IPS-18c (cell line): ENCODE results near the gene GPR63.
"Not testable (repeated sequence)": the region's sequence is repeated elsewhere in the genome, so short reads cannot be mapped to it uniquely, and the experiment has no call there.

Experiments used
- H3K4me3 ChIP-seq: 2 replicates; pipeline ENCODE4 v1.7.0; 2013; ENCODE audit warnings: low read depth, mild to moderate bottlenecking, low read length, moderate library complexity; ENCODE audit not compliant: insufficient read depth
- H3K9me3 ChIP-seq: one replicate; pipeline ENCODE4 v1.6.1; 2013; ENCODE audit warnings: mild to moderate bottlenecking, low read length, moderate library complexity; ENCODE audit not compliant: control insufficient read depth, insufficient read depth

GPR63 gene, protein sequence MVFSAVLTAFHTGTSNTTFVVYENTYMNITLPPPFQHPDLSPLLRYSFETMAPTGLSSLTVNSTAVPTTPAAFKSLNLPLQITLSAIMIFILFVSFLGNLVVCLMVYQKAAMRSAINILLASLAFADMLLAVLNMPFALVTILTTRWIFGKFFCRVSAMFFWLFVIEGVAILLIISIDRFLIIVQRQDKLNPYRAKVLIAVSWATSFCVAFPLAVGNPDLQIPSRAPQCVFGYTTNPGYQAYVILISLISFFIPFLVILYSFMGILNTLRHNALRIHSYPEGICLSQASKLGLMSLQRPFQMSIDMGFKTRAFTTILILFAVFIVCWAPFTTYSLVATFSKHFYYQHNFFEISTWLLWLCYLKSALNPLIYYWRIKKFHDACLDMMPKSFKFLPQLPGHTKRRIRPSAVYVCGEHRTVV

DNA sequence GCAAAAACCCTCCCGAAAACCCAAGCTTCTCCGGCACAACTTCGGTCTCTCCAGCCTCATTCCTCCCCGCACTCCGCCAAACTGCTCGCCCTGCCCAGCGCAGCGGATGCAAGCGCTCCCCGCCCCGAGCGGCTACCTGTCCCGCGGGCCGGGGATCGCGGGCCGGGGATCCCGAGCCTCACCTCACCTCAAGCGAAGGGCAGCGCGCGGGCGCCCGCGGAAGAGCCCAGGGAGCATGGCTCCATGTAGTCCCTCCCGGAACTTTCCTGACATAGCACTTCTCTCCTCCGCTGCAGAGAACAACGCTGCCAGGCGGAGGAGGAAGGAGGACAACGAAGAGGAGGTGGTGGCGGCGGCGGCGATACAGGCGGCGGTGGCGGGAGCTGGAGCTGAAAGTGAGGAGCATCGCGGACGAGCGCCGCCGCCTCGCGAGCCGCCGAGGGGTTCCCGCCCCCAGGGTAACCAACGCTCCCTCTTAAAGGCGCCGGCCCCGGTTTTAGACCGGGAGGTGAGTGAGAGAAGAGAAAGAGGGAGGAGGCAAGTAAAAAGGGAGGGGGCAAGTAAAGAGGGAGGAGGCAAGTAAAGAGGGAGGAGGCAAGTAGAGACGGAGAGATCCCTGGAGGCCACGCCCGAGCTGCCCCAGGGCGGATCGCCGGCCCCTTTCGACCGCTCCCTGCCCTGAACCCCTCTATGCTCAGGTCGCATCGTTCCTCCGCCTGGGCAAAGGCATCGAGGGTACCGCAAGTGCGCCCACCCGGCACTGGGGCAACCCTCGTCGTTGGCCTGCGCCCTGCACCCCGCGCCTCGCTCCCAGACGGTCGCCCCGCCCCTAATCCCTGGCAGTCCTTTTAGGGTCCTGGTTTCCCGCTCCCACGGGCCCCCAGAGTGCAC lies at the start of gene GPR63:
Gene GPR63, minus strand, starts transcription at position 397 of the 891 bp plus-strand sequence. CDS start 37,746 bp downstream, outside the sequence.
- Histone ChIP-seq H3K9me3 (no peaks in the 10 kb centered on the region), H3K4me3 (peak within 1 kb of the TSS; percentile 91)

DNA sequence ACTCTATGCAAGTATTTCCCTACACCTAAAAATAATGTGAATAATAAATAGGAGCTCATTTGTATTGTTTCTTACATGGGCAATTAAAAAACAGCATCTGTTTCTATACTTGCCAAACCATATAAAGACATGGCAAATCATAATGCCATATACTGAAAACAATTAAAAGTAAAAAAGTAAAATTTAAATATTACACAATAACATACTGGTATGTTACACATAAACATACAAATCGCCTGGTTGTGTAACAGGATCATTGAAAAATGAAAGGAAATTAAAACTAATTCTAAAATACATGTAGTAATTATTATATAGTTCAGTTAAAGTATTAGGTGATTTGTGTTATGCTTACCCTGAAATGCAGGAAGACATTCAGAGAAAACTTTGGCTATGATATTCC lies 49.2 kb upstream of the GPR63 start:
- no peaks in the 10 kb centered on the region for H3K9me3 ChIP-seq
- no peak overlapping the region for H3K4me3 ChIP-seq

DNA sequence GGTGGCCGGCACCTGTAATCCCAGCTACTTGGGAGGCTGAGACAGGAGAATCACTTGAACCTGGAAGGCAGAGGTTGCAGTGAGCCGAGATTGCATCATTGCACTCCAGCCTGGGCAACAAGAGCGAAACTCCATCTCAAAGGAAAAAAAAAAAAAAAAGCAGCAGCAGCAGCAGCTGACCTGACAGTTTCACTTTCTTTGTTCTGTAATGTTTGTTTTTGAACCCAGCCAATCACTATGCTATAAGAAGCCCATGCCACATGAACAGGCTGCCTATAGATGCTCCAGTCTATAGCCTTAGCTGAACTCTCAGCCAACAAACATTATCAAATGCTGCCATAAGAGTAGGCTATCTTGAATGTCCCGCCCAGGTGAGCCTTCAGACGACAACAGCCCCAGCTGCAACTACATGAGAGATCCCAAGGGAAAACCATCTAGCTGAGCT lies 47.9 kb upstream of the GPR63 start:
- H3K4me3 ChIP-seq, H3K9me3 ChIP-seq: not testable (repeated sequence)

DNA sequence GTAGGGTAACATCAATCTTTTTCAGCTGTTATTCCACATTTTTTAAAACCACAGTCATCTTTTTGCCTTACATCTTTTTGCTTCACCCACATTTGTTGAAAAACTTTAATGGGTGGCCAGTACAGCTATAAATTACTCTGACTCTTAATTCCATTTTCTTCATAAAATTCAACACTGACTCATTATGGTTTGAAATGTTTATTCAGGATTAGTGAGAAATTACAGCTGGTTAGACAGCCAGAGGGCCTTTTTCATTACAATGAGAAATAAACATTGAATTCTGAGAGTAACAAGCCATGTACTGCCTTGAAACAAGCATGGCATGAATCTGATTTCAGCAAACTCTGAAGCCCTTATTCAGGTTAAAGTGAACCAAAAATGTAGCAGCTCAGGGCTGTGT lies 40.9 kb upstream of the GPR63 start:
- Histone ChIP-seq H3K9me3 (no peaks in the 10 kb centered on the region), H3K4me3 (no peak overlapping the region)

DNA sequence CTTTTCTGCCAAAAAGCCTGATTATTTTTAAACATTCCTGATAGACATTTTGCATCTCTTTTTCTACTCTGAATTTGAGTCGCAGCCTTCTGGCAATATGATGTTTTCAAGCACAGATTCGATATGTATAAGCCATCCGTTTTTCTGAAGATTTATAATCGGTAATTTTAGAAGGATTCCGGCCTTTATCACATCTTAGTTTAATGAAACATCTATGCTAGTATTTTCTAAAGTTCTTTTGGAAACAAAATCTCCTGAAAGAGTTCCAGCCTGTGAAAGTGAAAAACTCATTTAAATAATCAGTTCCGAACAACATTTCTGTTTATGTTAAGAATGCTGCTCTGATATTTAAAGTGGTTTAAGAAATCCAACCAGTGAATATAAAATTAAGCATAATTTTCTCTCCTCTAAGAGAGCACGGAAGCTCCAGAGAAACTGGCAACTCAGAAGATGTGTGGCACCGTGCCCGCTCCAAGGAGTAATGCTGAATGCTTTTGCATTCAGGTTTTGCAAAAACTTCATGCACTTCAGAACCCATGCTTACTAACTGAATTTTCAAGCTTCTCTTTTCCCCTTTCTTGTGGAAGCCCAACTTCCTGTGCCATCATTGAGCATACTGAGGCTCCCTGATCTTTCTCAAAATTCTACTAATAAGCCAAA lies 39.7 kb upstream of the GPR63 start:
- H3K9me3 ChIP-seq = no peaks in the 10 kb centered on the region
- no peak overlapping the region for H3K4me3 ChIP-seq

DNA sequence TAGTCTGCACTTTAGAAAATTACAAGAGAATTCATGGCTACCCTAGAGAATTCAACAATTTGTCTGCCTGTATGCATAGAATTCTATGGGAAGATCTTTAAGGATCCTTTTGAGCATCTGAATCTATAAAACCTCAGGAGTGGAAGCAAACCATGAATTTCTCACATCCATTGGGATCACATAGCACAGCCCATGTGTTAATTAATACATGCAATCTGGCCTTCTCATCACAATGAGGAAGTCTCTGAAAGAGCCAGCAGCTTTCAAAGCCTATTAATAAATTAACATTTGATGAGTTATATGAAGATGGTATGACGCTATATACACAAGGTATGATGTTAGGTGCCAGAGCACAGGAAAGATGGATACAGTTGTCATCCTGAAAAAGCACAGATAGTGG lies 35.7 kb upstream of the GPR63 start:
- H3K9me3 ChIP-seq = no peaks in the 10 kb centered on the region
- H3K4me3 ChIP-seq = no peak overlapping the region

DNA sequence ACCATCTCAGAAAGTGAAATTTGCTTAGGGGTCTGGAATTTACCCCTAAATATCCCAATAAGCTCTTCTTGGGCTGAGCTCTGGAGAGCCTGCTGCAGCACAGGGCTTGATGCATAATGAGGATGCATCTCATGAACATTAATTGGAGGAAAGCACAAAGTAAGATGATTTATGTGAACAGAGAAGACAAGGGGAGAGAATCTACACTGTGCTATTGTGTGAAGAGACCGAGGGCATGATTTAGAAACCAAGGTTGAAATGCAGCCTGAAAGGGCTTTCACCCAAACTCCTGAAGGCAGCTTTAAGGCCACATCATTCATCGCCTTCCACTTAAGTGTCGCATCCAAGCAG lies 27.8 kb upstream of the GPR63 start:
- no peak overlapping the region for H3K4me3 ChIP-seq

DNA sequence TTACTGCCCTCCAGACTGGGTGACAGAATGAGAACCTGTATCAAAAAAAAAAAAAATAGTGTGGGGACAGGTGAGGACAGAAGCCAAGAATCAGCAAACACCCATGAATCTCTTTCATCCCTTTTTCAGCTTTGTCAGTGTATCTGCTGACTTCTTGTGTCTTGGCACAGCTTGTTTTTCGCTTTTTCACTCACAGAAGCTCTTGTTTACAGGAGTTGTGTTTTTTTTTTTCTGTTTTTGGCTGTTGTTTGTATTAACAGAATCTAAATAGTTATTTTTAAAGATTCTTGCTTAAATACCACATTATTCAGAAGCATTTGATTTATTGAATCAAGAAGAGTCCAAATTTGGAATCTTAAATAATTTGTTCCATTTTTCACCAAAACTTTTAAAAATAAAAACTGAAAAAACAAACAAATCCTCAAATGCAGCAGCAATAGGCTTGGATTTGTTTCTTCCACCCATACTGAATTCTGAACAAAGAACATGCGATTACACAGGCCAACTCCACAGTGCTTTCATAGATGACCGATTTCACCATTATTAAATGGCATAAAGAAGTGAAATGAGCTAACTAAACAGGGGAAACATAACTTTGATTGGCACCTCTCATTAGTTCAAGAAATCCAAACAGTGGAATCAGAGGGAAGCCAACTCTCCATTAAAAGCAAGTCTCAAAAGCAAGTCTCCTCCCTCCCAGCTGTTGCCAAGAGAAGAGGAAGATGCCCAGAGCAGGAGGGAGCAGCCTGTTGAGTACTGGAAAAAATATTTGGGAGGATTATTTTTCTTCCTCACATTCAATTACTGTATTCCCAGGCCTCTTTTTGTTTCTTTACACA lies 27.2 kb upstream of the GPR63 start:
- peaks cover 4% of the 10 kb centered on the region for H3K9me3 ChIP-seq

More for the DNA sequence above, 27.8 kb upstream of the GPR63 start:
- peaks cover 4% of the 10 kb centered on the region for H3K9me3 ChIP-seq

DNA sequence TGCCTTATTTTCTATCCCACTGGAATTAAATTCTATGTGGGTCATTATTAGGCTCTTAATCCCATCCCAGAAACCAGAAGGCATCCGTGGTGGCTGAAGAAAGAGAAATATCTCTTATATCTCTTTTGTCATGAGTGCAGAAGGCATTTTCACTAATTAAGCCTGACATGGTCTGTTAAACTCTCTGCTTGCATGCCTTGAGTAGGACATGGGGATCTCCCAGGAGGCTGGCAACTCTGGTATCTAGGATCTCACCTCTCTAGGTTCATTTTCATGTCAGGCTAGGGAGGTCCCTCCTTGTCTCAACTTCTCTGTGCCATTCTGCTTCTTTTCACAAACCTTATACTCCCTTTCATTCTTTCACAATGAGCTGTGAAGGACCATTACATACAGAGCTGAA lies 25.3 kb upstream of the GPR63 start:
- peaks cover 6% of the 10 kb centered on the region for H3K9me3 ChIP-seq

More for the DNA sequence above, 27.2 kb upstream of the GPR63 start:
- H3K4me3 ChIP-seq = no peak overlapping the region

DNA sequence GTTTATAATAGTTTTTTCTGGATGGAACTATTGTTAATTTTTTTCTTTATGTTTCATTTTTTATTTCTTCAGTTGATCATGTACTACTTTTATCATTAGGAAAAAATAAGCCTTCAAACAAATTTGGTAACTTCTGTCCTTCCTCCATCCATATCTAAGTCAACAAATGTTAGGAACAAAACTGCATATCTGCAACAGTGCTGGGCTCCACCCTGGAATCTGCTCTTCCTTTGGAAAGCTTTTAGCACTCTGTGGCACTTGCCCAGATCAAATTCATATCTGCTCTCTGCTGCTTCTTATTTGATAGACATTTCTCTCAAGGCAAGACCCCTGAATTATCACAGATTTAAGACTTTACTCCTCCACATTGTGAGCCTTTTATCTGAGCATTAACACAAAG lies 24.3 kb upstream of the GPR63 start:
- Histone ChIP-seq H3K9me3 (peaks cover 6% of the 10 kb centered on the region), H3K4me3 (no peak overlapping the region)

More for the DNA sequence above, 25.3 kb upstream of the GPR63 start:
- H3K4me3 ChIP-seq = no peak overlapping the region

DNA sequence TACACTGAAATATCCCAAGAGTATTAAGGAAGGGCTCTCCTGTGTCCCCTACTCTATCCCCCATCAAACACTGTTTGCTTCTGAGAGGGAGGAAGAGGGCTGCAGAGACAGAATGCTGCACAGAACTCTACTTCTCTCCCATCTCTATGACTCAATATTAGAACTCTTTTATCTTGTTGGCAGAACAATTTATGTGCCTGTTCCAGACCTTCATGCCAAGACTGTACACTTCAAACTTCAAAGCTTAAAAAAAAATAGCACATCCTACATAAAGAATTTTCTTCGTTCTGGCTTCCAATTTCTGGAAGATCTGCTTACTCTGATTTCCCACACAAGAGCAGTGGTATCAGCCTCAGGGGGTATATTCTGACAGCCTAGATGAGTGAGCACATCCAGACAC lies 19.6 kb upstream of the GPR63 start:
- peaks cover 6% of the 10 kb centered on the region for H3K9me3 ChIP-seq
- H3K4me3 ChIP-seq = no peak overlapping the region

DNA sequence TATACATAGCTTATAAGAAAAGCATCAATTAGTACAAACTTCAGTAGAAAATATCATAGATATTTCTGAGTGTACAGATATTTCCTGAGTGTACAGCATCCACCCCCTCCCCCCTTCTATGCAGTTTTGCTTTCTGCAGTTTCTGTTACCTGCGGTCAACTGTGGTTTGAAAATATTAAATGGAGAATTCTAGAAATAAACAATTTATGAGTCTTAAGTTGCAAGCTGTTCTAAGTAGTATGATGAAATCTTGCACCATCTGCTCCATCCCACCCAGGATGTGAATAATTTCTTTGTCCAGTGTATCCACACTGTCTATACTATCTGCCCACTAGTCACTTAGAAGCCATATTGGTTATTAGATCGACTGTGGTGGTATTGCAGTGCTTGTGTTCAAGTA lies 15.8 kb upstream of the GPR63 start:
- H3K9me3 ChIP-seq = no peaks in the 10 kb centered on the region
- no peak overlapping the region for H3K4me3 ChIP-seq

DNA sequence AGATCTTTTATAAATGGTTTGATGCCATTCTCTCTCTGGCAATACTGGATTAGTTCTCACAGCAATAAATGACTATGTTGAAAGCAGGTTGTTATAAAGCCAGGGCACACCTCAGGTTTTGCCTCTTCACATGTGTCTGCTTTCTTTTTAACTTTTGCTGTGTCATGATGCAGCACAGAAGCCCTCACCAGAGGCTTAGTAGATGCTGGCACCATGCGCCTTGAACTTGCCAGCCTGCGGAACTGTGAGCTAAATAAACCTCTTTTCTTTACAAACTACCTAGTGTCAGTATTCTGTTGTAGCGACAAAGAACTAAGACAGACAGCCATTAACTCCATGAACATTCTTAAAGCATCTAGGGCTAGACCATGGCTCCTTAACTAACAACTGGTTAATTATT lies 15.3 kb upstream of the GPR63 start:
- H3K9me3 ChIP-seq = no peaks in the 10 kb centered on the region
- H3K4me3 ChIP-seq = no peak overlapping the region

DNA sequence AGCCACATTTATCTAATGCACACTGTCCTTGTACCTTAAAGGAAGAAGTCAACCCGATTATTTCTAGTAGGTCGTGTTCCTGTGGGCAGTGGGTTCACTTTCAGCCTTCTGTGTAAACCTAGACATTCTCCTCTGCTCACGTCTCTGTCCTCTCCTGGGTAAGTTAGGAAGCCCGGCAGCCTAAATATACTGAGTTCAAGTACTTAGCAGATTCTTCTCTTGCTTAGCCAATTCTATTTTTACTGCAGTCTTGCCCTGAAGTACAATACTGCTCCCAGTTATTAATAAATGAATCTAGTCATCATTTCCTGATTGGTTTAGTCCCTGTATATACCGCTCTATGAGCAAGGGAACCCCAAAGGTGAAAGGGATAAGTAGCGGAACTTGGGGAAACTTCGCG lies 14.6 kb upstream of the GPR63 start:
- no peaks in the 10 kb centered on the region for H3K9me3 ChIP-seq

DNA sequence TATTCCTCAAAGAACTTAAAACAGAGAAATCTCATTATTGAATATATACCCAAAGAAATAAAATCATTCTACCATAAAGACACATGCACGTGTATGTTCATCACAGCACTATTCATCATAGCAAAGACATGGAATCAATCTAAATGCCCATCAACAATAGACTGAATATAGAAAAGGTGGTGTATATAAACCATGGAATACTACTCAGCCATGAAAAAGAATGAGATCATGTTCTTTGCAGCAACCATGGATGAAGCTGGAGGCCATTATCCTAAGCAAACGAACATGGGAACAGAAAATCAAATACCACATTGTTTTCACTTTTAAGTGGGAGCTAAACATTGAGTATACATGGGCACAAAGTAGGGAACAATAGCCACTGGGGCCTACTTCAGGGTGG lies 12.3 kb upstream of the GPR63 start:
- H3K9me3 ChIP-seq = no peaks in the 10 kb centered on the region
- H3K4me3 ChIP-seq = no peak overlapping the region

More for the DNA sequence above, 14.6 kb upstream of the GPR63 start:
- H3K4me3 ChIP-seq = no peak overlapping the region

DNA sequence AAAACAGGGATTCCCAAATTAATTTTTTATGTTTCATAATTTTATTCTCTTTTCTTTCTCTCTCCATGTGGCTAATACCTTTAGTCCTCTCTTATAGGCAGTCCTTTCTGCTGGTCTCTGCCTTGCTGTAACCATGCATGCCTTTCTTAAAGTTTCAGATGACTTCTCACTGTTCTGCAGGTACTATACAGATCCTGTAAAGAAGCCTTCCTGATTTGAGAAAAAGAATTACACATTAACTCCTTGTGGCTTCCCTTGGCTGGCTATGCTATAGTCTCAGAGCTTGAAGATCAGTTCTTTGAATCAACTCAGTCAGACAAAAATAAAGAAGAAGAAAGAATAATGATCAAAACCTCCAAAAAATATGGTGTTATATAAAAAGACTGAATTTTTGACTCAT lies 7.3 kb upstream of the GPR63 start:
- no peak overlapping the region for H3K4me3 ChIP-seq

DNA sequence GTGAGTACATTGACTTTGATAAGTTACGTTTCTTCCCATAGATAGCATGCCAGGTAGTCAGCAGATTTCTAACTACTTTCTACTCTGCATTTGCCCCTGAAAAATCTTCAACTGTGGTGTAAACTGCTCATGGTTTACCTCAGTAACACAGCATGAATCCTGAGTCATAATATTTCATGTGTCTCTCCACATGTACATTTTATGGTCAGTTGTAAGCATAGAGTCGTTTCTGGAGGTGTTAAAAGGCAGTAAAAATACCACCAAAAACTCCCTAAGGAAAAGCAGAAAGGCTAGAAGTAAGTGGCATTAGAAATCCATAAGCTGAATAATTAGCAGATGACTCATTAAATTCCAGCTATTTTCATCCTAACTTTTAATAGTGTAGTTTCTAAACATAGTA lies 4.1 kb upstream of the GPR63 start:
- Histone ChIP-seq H3K4me3 (no peak overlapping the region), H3K9me3 (no peaks in the 10 kb centered on the region)

More for the DNA sequence above, 7.3 kb upstream of the GPR63 start:
- H3K9me3 ChIP-seq = no peaks in the 10 kb centered on the region
